IPS DF 6.9 (cell line): ENCODE data around the gene TARS2.

Source experiments
- DNase-seq: peaks from one replicate; pipeline ENCODE4 v3.0.0-alpha.2; 2013; ENCODE audit warnings: low read depth, low spot score
- H3K27ac ChIP-seq: one replicate; pipeline ENCODE4 v1.5.1; 2013; ENCODE audit warnings: low read length, control low read depth
- H3K27me3 ChIP-seq: 2 replicates; pipeline ENCODE4 v1.6.1; 2013; ENCODE audit warnings: mild to moderate bottlenecking, low read length; ENCODE audit not compliant: control insufficient read depth, insufficient read depth
- H3K36me3 ChIP-seq: 2 replicates; pipeline ENCODE4 v1.6.1; 2013; ENCODE audit warnings: low read length; ENCODE audit not compliant: control insufficient read depth, insufficient read depth
- H3K4me1 ChIP-seq: 2 replicates; pipeline ENCODE4 v1.6.1; 2013; ENCODE audit warnings: low read length; ENCODE audit not compliant: control insufficient read depth, insufficient read depth
- H3K4me3 ChIP-seq: 2 replicates; pipeline ENCODE4 v1.5.1; 2013; ENCODE audit warnings: mild to moderate bottlenecking, low read length
- H3K9me3 ChIP-seq: 2 replicates; pipeline ENCODE4 v1.6.1; 2013; ENCODE audit warnings: low read length, inconsistent platforms; ENCODE audit not compliant: control insufficient read depth, insufficient read depth
- WGBS: extraction: QIAGEN DNeasy Blood & Tissue Kit; methylation state at CpG from one replicate; pipeline ENCODE4 v1.1.7; 2013; ENCODE audit warnings: mixed read lengths, missing lambda C conversion rate; ENCODE audit not compliant: insufficient read length, insufficient coverage; 5-methylcytosine and 5-hydroxymethylcytosine counted together

Gene TARS2

DNA sequence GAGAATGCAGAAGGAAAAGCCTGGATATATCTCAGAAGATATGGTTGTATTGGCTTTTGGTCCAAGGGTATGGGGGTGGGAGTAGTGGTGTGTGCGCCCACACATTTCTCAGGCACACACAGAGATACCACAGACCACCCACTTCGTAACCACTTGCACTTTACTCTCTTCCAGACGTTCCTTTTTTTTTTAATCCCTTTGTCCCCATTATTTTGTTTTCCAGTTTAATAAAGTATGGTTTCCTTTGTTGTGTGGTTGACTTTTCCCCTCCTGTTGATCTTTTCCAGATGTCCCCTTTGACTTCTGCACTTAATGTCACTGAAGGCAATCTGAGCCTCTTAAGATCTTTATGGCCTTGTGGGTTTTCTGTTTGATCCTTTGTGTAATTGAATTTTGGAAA is 10.5 kb upstream of the TARS2 start:
- Histone ChIP-seq H3K27ac (no peak overlapping the region), H3K4me3 (no peak overlapping the region), H3K27me3 (no peaks in the 10 kb centered on the region), H3K4me1 (peaks cover 1% of the 10 kb centered on the region; the same call in 1 of the 2 replicates), H3K9me3 (no peaks in the 10 kb centered on the region), H3K36me3 (peaks cover 3% of the 10 kb centered on the region; the same call in 1 of the 2 replicates)
- WGBS: no CpG with 5 or more reads among the region's 3 CpGs
- no peak for DNase-seq

DNA sequence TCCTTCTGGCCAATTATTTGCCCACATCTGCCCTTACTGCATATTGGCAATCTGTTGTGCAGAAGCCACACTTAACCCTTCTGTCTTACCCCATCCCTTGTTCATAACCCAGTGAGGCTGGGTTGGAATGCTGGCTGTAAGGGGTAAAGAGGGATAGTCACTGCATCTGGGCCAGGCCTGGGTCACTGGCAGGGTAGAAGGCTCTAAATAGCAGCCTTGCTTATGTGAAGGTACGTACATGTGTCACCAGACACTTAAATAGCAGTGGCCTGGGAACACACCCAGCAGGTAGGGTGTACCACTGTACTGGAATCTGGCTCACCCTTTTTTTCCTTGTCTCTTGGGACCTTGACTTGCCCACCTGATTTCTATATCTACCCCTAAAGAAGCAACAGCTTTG is 9.9 kb upstream of the TARS2 start:
- no peaks in the 10 kb centered on the region for H3K36me3 ChIP-seq
- no CpG with 5 or more reads among the region's 1 CpG for WGBS
- no peak for DNase-seq
- H3K27me3 ChIP-seq: no peaks in the 10 kb centered on the region
- H3K9me3 ChIP-seq: no peaks in the 10 kb centered on the region
- peaks cover 1% of the 10 kb centered on the region; the same call in 1 of the 2 replicates for H3K4me1 ChIP-seq
- H3K27ac ChIP-seq: no peak overlapping the region
- H3K4me3 ChIP-seq: no peak overlapping the region

DNA sequence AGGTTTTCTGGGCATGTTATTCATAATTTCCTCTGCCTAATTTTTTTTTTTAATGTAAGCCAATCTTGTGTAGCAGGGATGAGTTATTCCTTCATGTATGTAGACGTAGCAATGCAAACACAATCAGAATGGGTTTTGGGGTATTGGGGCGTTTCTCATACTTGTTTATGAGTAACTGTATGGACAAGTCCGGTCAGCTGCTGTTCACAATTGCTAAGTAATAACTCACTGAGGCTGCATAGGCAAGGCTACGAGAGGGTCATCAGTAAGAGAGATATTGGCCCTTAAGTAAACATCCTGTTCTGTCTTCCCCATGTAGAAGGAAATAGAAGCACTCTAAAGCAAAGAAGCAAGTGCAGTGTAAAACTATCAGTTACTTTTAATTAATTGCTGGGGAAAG is 9.5 kb upstream of the TARS2 start:
- WGBS: no CpG with 5 or more reads among the region's 4 CpGs
- no peaks in the 10 kb centered on the region for H3K27me3 ChIP-seq
- no peak overlapping the region for H3K4me3 ChIP-seq
- no peaks in the 10 kb centered on the region for H3K36me3 ChIP-seq
- no peak for DNase-seq
- H3K27ac ChIP-seq: no peak overlapping the region
- H3K4me1 ChIP-seq: no peaks in the 10 kb centered on the region
- H3K9me3 ChIP-seq: no peaks in the 10 kb centered on the region

DNA sequence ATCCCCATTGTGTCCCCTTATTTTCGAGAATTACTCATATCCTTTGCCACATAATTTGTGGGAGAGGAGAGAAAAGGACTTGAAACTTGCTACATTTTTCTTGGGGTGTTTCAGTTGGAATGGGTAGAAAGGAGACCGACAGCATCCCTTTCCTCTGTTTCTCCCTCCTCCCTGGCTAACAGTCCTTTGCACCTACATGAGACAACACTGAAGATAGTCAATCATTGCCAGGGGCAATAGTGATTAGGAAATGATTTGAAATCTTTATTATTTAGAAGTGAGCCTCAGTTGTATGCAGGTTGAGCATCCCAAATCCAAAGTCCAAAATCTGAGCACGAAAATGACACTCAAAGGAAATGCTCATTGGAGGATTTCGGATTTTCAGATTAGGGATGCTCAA is 7.8 kb upstream of the TARS2 start:
- H3K4me3 ChIP-seq: no peak overlapping the region
- no peaks in the 10 kb centered on the region for H3K4me1 ChIP-seq
- no peaks in the 10 kb centered on the region for H3K27me3 ChIP-seq
- no peak overlapping the region for H3K27ac ChIP-seq
- no peaks in the 10 kb centered on the region for H3K36me3 ChIP-seq
- DNase-seq: no peak
- WGBS: no CpG with 5 or more reads among the region's 4 CpGs
- no peaks in the 10 kb centered on the region for H3K9me3 ChIP-seq

DNA sequence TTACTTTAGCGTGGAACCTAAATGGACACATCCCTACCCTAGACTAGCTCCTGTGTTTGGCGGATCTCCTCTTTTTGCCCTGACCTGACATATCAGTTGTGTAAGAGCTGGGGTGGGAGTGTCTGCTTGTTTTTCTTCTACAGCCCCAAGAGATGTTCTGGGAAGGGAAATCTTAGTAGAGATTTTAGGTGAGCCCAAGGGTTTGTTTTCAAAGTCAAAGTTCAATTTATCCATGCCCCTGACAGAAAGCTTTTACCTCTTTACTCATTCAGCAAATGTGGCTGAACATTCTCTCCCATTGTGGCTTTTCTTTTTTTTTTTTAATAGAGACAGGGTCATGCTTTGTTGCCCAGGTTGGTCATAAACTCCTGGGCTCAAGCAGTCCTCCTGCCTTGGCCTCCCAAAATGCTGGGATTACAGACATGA is 7.3 kb upstream of the TARS2 start:
- WGBS: no CpG with 5 or more reads among the region's 2 CpGs
- H3K27ac ChIP-seq: no peak overlapping the region
- no peaks in the 10 kb centered on the region for H3K36me3 ChIP-seq
- no peaks in the 10 kb centered on the region for H3K9me3 ChIP-seq
- DNase-seq: no peak
- no peak overlapping the region for H3K4me3 ChIP-seq
- H3K27me3 ChIP-seq: no peaks in the 10 kb centered on the region
- H3K4me1 ChIP-seq: no peaks in the 10 kb centered on the region

DNA sequence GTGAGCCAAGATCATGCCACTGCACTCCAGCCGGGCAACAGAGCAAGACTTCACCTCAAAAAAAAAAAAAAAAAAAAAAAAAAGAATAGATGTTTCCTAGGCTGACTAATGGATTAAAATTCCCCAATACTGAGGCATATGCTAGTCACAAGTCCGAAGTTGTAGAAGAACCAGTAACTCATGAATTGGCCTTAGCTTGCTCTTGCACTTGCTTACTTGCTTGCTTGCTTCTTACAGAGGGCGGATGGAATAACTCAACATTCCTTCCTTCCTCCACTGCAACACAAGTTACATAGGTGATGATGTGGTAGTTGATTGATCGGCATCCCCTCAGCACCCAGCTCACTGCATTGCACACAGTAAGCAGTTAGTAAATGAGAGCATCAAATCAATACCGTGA is 2.8 kb upstream of the TARS2 start:
- DNase-seq: no peak
- no peaks in the 10 kb centered on the region; the same call in 1 of the 2 replicates for H3K36me3 ChIP-seq
- no CpG with 5 or more reads among the region's 5 CpGs for WGBS

DNA sequence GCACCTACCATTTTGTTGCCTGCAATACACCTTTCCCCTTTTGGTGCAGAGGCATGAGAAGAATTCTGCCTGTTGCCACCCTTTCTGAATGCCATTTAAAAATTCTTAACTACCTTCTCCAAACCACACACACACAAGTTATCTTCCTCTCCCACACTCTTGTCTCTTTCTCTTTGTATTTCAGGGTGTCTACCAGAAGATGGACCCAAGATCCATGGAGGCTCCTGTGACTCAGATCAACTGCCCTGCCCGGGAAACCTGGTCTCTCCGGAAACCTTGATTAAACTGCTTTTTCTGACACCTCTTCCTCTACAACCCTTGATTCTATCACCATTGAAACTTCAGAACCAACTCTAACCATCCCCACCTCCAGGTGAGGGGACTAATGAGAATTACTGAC is 2.4 kb upstream of the TARS2 start:
- H3K4me3 ChIP-seq: no peak overlapping the region
- DNase-seq: no peak
- no peaks in the 10 kb centered on the region for H3K9me3 ChIP-seq
- no peaks in the 10 kb centered on the region for H3K4me1 ChIP-seq
- WGBS: no CpG with 5 or more reads among the region's 2 CpGs
- H3K27me3 ChIP-seq: no peaks in the 10 kb centered on the region
- H3K27ac ChIP-seq: no peak overlapping the region
- H3K36me3 ChIP-seq: no peaks in the 10 kb centered on the region; the same call in 1 of the 2 replicates

More for the DNA sequence above, 2.8 kb upstream of the TARS2 start:
- Histone ChIP-seq H3K4me3 (no peak overlapping the region), H3K4me1 (no peaks in the 10 kb centered on the region), H3K9me3 (no peaks in the 10 kb centered on the region), H3K27me3 (no peaks in the 10 kb centered on the region), H3K27ac (no peak overlapping the region)

DNA sequence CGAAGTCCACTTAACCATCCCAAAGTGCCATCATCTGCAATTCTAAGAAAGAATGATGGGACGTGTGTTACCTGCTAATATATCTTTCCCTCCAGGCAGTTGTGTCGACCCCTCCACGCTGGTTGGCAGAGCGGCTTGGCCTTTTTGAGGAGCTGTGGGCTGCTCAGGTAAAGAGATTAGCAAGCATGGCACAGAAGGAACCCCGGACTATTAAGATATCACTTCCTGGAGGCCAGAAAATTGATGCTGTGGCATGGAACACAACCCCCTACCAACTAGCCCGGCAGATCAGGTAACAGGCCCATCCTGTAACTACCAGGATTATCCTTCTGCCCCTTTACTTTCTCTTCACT is 520 bp downstream of the TARS2 start:
- DNase-seq: no peak
- no CpG with 5 or more reads among the region's 7 CpGs for WGBS
- H3K4me3 ChIP-seq: peak overlapping the region; percentile 77; the same call in 1 of the 2 replicates
- no peaks in the 10 kb centered on the region for H3K4me1 ChIP-seq
- no peak overlapping the region for H3K27ac ChIP-seq
- no peaks in the 10 kb centered on the region for H3K9me3 ChIP-seq
- H3K27me3 ChIP-seq: no peaks in the 10 kb centered on the region
- peaks cover 7% of the 10 kb centered on the region; the same call in 1 of the 2 replicates for H3K36me3 ChIP-seq

DNA sequence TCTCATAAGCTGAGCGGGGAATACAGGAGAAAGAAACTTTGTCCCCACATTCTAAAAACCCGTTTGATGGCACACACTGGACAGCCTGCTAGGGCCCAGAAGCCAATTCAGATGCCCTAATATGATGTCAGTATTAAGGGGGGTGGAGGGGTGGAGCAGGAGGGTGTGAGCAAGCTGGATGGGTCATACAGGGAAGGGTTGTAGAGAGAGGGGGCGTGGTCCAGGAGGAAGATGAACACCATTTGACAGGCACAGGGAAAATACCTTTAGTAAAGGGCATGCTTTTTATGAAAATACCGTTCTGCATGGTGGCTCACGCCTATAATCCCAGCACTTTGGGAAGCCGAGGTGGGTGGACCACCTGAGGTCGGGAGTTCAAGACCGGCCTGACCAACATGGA is 6.0 kb downstream of the TARS2 start:
- H3K36me3 ChIP-seq: peaks cover 17% of the 10 kb centered on the region; the same call in 1 of the 2 replicates
- no CpG with 5 or more reads among the region's 8 CpGs for WGBS

DNA sequence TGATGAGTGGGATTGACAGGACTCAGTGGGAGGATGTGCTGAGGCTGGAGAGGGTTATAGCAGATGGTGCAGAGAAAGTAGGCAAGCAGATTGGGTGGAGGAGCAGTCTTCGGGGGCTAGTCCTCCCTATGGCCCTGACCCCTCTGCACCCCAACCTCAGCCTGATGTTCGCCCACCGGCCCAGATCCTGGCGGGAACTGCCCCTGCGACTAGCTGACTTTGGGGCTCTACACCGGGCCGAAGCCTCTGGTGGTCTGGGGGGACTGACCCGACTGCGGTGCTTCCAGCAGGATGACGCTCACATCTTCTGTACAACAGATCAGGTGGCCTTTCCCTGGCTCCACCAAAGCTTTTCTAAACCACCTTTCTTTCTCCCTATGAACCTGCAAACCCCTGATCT is 11.1 kb downstream of the TARS2 start:
- no peaks in the 10 kb centered on the region for H3K9me3 ChIP-seq
- no peak overlapping the region for H3K27ac ChIP-seq
- DNase-seq: no peak
- no peaks in the 10 kb centered on the region for H3K4me1 ChIP-seq
- no CpG with 5 or more reads among the region's 10 CpGs for WGBS
- 0 out of 2 replicates have a peak, but pooled peaks cover 1% of the 10 kb centered on the region for H3K27me3 ChIP-seq
- peaks cover 17% of the 10 kb centered on the region; the same call in 1 of the 2 replicates for H3K36me3 ChIP-seq
- no peak overlapping the region for H3K4me3 ChIP-seq

More for the DNA sequence above, 6.0 kb downstream of the TARS2 start:
- H3K27ac ChIP-seq: no peak overlapping the region
- no peaks in the 10 kb centered on the region for H3K4me1 ChIP-seq
- no peak overlapping the region for H3K4me3 ChIP-seq
- no peak for DNase-seq
- no peaks in the 10 kb centered on the region for H3K9me3 ChIP-seq
- H3K27me3 ChIP-seq: 0 out of 2 replicates have a peak, but pooled peaks cover 1% of the 10 kb centered on the region

DNA sequence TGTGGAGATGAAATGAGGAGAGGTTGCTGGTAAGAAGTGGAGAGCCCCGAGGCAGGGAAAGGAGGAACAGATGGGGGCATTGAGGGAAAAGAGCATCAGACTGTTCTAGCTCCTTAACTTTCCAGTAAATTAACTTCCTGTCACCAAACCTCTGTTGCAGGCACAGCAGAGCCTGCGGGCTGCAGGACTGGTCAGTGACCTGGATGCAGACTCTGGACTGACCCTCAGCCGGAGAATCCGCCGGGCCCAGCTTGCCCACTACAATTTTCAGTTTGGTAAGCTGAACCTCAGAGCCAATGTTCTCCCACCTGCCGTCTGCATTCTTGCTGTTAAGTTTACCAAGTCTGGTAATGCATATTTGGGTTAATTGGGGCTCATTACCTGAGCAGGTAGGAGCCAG is 18.2 kb downstream of the TARS2 start:
- Histone ChIP-seq H3K36me3 (peaks cover 16% of the 10 kb centered on the region; the same call in 1 of the 2 replicates), H3K9me3 (no peaks in the 10 kb centered on the region), H3K27me3 (no peaks in the 10 kb centered on the region), H3K4me1 (no peaks in the 10 kb centered on the region), H3K27ac (no peak overlapping the region), H3K4me3 (no peak overlapping the region)
- WGBS: no CpG with 5 or more reads among the region's 6 CpGs
- no peak for DNase-seq
